Esophagus squamous epithelium (tissue), 5 donors: ENCODE results near the gene ZDHHC15. TPM values are rescaled to one million over a fixed set of nuclear protein-coding genes. Genes with fewer than 3 reads are reported as not detected.

Experiments used
- DNase-seq: peaks from one replicate; lab custom pipeline; 2025; lab: John Stamatoyannopoulos, UW
- H3K27ac ChIP-seq, 4 donors: fragments of 200-600 bp; sonication (generic); one replicate each; pipeline ENCODE4 v1.5.1; 2016 to 2019; ENCODE audit warnings: mild to moderate bottlenecking in 1 of 4
- H3K27me3 ChIP-seq, 4 donors: fragments of 200-600 bp; sonication (generic); 1 replicate in 3 of 4; 2 replicates in 1 of 4; pipeline versions ENCODE4 v1.5.1 to v1.6.0; 2017 to 2021; ENCODE audit warnings: antibody characterized with exemption in 1 of 4
- H3K36me3 ChIP-seq, 3 donors: fragments of 200-600 bp; sonication (generic); one replicate each; pipeline ENCODE4 v1.5.1; 2016 to 2019
- H3K4me1 ChIP-seq, 3 donors: fragments of 200-600 bp; sonication (generic); one replicate each; pipeline ENCODE4 v1.5.1; 2017 to 2019
- H3K4me3 ChIP-seq, 4 donors: fragments of 200-600 bp; sonication (generic); 1 replicate in 3 of 4; 2 replicates in 1 of 4; pipeline ENCODE4 v1.5.1; 2016 to 2019; ENCODE audit warnings: mild to moderate bottlenecking in 2 of 4, moderate library complexity in 1 of 4
- H3K9me3 ChIP-seq, 3 donors: fragments of 200-600 bp; sonication (generic); one replicate each; pipeline ENCODE4 v1.5.1; 2016 to 2019
- CTCF ChIP-seq, 6 experiments: fragments of 450-650 bp in 4 of 6; fragments of 200-600 bp in 2 of 6; sonication (generic) in 2 of 6; IDR thresholded peaks; one replicate each; pipeline ENCODE4 v1.5.1; 2016 to 2019; ENCODE audit warnings: antibody characterized with exemption in 6 of 6, mild to moderate bottlenecking in 4 of 6, moderate library complexity in 4 of 6
- WGBS, 2 donors: methylation state at CpG; one replicate each; pipeline ENCODE4 v1.1.5; 2018; 5-methylcytosine and 5-hydroxymethylcytosine counted together
- intact Hi-C: fragments of 100-400 bp; cut with DNase I; formaldehyde crosslinking; loops from one replicate; pipeline ENCODE4 v1.15.0; 2022
- total RNA-seq, 4 donors: library from RNA; depleted of rRNA; stranded (reverse); fragments of >200 nt; gene quantifications; one replicate each; pipeline ENCODE4 v1.1.0, GENCODE V29; 2016
- donor health status: DM: yes; HTN: yes; CAD: no.

ZDHHC15 gene
- total RNA-seq, 4 donors from 2014 or later, result 0.26 to 2.1 (median 0.26) TPM

- TF ChIP-seq CTCF (IDR thresholded peaks at IDR 0.05), result no peak
- H3K27ac ChIP-seq, result no peak overlapping the region
- peaks cover 0 to 7% (median 0%) of the 10 kb centered on the region in 3 donors for H3K9me3 ChIP-seq
- whole genome bisulfite sequencing, 2 donors, result 93 to 95% methylated on average over 6 to 7 of the region's 16 CpGs
- no peaks in the 10 kb centered on the region for H3K27me3 ChIP-seq
- H3K4me3 ChIP-seq, result no peak overlapping the region
- H3K36me3 ChIP-seq, result peaks cover 0 to 24% (median 0%) of the 10 kb centered on the region in 3 donors
- DNase-seq, result no peak
- H3K4me1 ChIP-seq, result no peaks in the 10 kb centered on the region
- intact Hi-C loops, result no loop called here
Measured at GRCh38 chrX:75327607-75328006, 195.2 kb downstream of the ZDHHC15 start.

Other genes starting within 250 kb of the ZDHHC15 start
- 10 to 100 TPM in 2 of 4 donors, 1 to 10 TPM in 2; 6.9 to 15.9 (median 11.8) TPM for gene UPRT, start 249.0 kb downstream of the ZDHHC15 start, total RNA-seq